HTR-8/SVneo (cell line): Measurements from ENCODE around the gene FHL3.

ENCODE experiments used
- DNase-seq: peaks from one replicate; pipeline ENCODE4 v3.0.0; 2011; ENCODE audit warnings: low spot score, mixed read lengths; ENCODE audit not compliant: insufficient read length
- FAIRE-seq: peaks from 2 replicates; lab custom pipeline; 2011; peaks lifted over from hg19 to GRCh38; lab: Jason Lieb, UNC

FHL3 gene

DNA sequence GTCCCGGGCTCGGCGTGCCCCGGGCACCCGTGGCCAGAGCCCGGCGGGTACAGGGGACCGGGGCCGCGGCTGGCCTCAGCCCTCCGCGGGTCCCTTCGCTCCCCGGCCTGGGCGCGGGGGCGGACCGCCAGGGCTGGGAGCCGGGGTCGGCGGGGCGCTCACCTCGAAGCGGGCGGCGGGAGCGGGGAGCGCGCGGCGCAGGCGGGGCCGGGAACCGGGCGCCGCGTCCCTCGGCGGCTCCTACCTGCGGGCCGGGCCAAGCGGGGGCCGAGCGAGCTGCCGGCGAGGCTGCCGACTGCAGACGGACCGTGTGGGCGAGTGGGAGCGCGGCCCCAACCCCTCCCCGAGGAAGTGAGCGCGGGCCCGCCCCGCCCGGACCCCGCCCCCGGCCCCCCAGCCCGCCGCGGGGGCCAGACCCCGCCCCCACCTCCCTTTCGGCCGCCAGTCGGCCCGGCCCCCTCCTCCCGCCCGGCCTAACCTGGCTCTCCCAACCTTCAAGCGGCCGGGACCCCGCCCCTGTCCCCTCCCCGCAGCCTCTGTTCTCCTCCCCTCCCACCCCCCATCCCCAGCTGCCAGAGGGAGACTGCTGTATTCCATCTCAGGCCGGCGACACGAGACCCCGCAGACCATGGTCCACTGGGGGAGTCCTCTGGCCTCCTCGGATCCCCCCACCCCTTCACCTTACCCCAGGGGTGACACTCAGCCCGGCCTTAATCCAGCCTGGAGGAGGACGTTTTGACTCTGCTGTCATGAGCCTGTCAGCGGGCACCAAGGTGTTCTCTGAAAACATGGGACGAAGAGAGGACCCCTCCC, at the start of gene FHL3:
FHL3 (minus strand) TSS at position 320 of the 813 bp plus-strand sequence. CDS start 6,102 bp downstream, outside the sequence.
- FAIRE-seq, result no peak
- peak; percentile 57 for DNase-seq

- DNase-seq (no peak), FAIRE-seq (no peak)
Observed at GRCh38 chr1:38053416-38054091, 48.2 kb upstream of the FHL3 start.

DNA sequence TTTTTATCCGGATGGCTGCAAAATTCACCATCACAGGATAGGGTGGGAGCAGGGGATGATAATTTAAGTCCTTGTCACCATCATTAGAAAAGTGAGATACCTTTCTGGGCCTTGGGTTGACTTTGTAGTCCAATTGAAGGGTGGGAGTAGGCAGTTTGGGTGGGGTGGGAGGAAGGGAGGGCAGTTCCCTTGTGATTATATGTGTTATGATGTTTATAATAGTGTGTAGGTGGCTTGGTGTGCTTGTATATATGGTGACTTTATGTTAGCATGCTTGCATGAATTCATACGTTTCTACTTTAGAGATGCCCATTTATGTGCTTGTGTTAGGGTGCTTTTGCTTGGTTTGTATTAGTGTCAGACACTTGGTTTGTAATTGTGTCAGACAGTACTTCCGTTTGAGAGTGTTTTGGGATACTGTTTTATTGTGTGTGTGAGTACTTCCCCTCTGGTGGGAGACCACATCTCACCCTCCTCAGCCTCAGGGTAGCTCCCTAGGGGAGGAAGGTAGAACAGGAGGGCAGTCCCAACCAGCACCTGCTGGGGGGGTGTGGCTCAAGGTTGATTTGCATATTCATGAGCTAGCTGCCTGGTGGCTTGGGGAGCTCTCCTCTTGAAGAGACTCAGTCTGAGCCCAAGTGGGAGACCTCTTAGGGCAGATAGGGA, 47.6 kb upstream of the FHL3 start:
- DNase-seq, result no peak
- no peak for FAIRE-seq

GRCh38 chr1:38051079-38051543, 45.8 kb upstream of the FHL3 start:
- no peak for FAIRE-seq
- no peak for DNase-seq

DNA sequence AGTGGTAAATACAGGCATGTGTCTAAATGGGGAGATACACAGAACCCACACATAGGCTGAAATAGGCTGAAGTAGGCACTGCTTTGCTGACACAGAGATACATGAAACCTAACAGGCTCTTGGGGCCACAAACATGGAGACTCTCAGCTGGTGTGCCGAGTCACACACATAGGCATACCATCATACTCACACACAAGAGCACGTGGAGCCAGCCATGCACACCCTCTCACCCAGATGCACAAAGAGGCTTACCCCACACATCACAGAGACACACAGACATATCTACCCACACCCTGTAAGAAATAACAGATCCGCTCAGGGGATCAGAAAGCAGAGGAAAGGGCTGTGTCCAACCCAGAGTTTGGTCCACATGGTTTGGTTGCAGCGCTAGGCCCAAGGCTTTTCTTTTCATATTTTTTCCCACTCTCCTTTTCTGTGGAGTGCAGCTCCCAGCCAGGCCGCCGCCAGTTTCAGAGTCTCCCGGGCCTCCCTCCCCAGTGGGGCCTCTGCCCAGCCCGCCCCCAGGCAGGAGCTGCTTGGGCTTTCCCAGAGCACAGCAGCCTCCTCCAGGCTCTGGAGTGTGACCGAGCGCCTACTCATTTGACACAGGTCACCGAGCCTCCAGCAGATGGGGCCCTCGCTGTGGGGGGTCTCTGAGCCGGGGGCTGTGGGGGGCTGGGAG, 45.2 kb upstream of the FHL3 start:
- FAIRE-seq, result no peak
- DNase-seq, result no peak

DNA sequence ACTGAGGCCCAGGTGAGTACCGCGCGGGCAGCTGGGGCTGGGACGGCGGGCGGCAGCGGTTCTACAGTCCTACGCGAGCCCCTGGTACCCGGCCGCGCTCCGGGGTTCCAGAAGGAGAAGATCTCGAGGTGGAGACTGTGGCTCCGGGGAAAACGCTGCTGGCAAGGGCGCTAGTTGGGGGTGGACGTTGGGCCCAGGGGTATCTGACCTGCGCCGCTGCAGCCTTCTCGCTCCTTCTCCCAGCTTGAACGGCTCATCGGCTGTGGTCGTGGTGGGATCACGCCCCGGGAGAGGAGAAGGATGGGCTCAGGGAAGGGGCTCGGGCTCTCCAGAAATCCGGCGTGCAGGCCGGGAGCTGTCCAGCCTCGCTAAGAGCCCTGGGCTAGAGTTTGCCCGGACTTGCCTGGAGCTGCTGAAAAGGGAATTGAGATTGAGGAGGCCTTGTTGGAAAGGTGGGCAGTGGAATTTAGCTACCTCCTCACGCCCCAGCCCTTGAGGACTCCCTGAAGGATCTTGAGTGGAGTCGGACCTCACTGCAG, 42.4 kb upstream of the FHL3 start:
- DNase-seq (no peak), FAIRE-seq (no peak)

- DNase-seq (peak; percentile 79), FAIRE-seq (peak; percentile 59)
Observed at GRCh38 chr1:38046884-38047602, 41.7 kb upstream of the FHL3 start.

DNA sequence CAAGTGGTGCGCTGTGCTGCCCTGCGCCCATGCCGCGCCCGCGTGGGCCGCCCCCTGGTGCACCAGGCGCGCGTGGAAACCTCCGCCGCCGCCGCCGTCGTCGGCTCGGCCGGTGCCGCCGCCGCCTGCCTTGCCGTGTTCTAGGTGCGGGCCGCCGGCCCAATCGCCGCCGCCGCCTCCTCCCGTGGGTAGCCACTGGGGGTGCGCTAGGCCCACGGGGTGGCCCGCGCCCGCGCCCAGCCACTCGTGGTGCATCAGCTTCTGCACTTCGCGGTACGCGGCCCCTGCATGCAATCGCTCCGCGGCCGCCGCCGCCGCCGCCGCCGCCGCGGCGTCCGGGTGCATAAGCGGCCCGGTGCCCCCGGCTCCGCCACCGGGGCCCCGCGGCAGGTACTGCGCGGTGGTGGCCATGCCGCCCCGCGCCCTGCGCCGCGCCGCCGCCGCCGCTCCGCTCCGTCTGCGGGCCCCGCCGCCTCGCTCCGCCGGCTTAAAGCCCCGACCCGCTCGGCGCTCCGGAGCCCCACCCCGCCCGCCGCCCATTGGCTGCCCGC, 41.1 kb upstream of the FHL3 start, which contains the start of gene POU3F1:
POU3F1 (minus strand) TSS at position 461 of the 551 bp plus-strand sequence; CDS start at position 411, 50 bp downstream.
- no peak for FAIRE-seq
- no peak for DNase-seq

GRCh38 chr1:38045401-38046332, 40.4 kb upstream of the FHL3 start:
- FAIRE-seq, result no peak
- no peak for DNase-seq

- no peak for FAIRE-seq
Observed at GRCh38 chr1:38044221-38045215, 39.2 kb upstream of the FHL3 start.

GRCh38 chr1:38043036-38043747, 37.9 kb upstream of the FHL3 start:
- FAIRE-seq (no peak), DNase-seq (no peak)

More at GRCh38 chr1:38044221-38045215, 39.2 kb upstream of the FHL3 start:
- DNase-seq, result no peak

DNA sequence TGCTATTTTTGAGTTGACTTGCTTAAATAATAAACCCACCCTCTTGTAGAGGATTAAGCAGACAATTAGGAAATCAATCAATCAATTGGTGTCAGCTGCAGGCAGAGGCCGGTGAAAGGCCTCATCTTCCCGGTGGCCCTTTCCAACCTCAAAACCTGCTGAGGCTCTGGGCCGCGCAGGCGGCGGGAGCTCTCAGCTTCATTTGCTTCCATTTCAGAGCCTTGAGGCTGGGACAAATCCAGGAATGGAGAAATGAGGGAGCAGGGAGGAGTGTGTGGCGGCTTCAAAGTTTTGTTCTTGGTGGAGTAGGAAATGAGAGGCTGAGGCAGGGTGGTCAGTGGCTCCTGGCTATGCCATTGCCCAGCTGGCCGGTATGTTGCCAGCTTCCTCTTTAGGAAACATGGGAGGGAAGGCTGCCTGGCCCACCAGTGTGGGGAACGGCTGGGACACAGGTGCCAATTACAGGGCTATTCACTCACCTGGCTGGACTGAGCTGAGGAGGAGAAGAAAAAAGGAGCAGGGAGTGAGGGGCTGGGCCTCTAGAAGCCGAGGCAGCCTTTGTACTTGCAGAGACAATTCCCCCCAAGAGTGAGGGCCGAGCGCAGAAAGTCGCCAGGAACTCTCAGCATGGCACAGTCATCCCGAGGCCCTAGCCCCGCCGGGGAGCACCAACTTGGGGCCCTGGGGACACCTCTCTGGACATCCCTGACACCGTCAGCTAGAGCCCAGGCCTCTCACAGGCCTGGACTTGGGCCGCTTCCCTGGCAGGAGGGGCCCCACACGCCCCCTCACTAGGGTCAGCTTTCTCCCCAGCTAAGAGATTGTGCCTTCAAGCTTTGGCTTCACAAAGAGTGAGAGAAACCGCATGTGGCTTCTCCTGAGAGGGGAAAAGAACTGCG, 36.9 kb upstream of the FHL3 start:
- no peak for DNase-seq
- FAIRE-seq, result no peak

DNA sequence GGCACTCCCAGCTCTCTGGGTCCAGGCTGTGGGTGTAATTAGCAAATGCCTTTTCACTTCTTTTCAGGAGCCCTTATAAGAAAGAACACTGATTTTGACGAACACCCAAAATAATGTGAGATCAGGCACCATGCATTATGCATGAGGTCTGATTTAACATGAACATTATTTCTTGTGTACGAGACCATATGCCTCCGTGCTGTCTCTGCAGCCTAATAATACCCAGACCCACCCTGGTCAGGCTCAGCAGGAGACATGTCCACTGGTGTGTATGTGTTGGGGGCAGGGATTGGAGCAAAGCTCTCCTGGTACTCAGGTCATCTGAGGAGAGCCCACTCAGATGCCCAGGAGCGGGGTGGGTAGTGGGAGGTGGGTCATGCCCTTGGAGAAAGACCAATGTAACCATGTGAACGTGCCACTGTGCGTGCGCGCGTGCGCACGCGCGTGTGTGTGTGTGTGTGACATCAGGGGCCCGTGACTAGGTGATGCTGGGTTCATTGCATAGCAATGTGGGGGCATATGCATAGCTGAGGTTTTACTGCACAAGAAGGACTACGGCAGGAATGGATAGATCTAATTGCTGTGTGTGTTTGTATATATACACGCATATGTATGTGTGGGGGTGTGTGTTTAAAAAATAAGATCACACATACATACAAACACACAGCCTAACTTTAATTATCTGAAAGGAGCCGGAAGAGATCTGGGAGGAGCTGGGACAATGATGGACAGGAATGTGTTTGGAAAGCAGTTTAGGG, 34.2 kb upstream of the FHL3 start:
- DNase-seq, result no peak
- FAIRE-seq, result no peak

- no peak for FAIRE-seq
- no peak for DNase-seq
Observed at GRCh38 chr1:38038861-38039260, 33.5 kb upstream of the FHL3 start.
